DOHH2 (cell line): ENCODE measurements around the gene CCN5.

Experiments used
- H3F3A ChIP-seq: fragments of 200-600 bp; sonication (generic), shearing (Covaris generic); 2 replicates; pipeline ENCODE4 v1.6.0; 2016; ENCODE audit warnings: antibody characterized with exemption, mild to moderate bottlenecking; ENCODE audit not compliant: control insufficient read depth, insufficient read depth
- H3K27ac ChIP-seq: fragments of 200-600 bp; sonication (generic); 2 replicates; pipeline ENCODE4 v1.5.1; 2014; ENCODE audit warnings: low read depth, mild to moderate bottlenecking, low read length, moderate library complexity
- H3K27me3 ChIP-seq: fragments of 200-600 bp; sonication (generic); 2 replicates; pipeline ENCODE4 v1.6.1; 2014; ENCODE audit warnings: mild to moderate bottlenecking, low read length, mixed read lengths; ENCODE audit not compliant: control insufficient read depth
- H3K36me3 ChIP-seq: fragments of 200-600 bp; sonication (generic); 2 replicates; pipeline ENCODE4 v1.6.1; 2014; ENCODE audit warnings: mild to moderate bottlenecking, low read length, moderate library complexity, mixed read lengths; ENCODE audit not compliant: control insufficient read depth
- H3K4me1 ChIP-seq: fragments of 200-600 bp; sonication (generic); 2 replicates; pipeline ENCODE4 v1.6.1; 2014; ENCODE audit warnings: mild to moderate bottlenecking, low read length, mixed read lengths; ENCODE audit not compliant: control insufficient read depth
- H3K4me2 ChIP-seq: fragments of 200-600 bp; sonication (generic); 2 replicates; pipeline ENCODE4 v1.6.0; 2014; ENCODE audit warnings: mild to moderate bottlenecking, low read length, moderate library complexity
- H3K4me3 ChIP-seq: fragments of 200-600 bp; sonication (generic); 2 replicates; pipeline ENCODE4 v1.5.1; 2014; ENCODE audit warnings: mild to moderate bottlenecking, low read length, mixed read lengths
- H3K79me2 ChIP-seq: fragments of 200-600 bp; sonication (generic); 2 replicates; pipeline ENCODE4 v1.6.1; 2014; ENCODE audit warnings: mild to moderate bottlenecking, low read length, mixed read lengths; ENCODE audit not compliant: control insufficient read depth
- H3K9me2 ChIP-seq: fragments of 200-600 bp; sonication (generic); replicated peaks from 2 replicates; pipeline ENCODE4 v1.6.1; 2014; ENCODE audit warnings: mild to moderate bottlenecking, low read length, mixed read lengths; ENCODE audit not compliant: control insufficient read depth
- H3K9me3 ChIP-seq: fragments of 200-600 bp; sonication (generic); 2 replicates; pipeline ENCODE4 v1.6.1; 2014; ENCODE audit warnings: antibody characterized with exemption, low read length, mixed read lengths; ENCODE audit not compliant: control insufficient read depth, insufficient read depth
- H4K20me1 ChIP-seq: fragments of 200-600 bp; sonication (generic); 2 replicates; pipeline ENCODE4 v1.6.0; 2014; ENCODE audit warnings: low read depth, mild to moderate bottlenecking, antibody characterized with exemption, low read length, moderate library complexity; ENCODE audit not compliant: control insufficient read depth, insufficient read depth
- EZH2phosphoT487 ChIP-seq: fragments of 200-600 bp; sonication (generic); IDR thresholded peaks from 2 replicates; pipeline ENCODE4 v1.6.1; 2017; ENCODE audit warnings: borderline replicate concordance, mild to moderate bottlenecking, antibody characterized with exemption, low read length, moderate library complexity, mixed read lengths
- TF ChIP-seq, protein P1 (sequence below): fragments of 200-600 bp; sonication (generic); IDR thresholded peaks from one replicate; pipeline ENCODE4 v1.5.1; 2014; ENCODE audit warnings: antibody characterized with exemption, mild to moderate bottlenecking, low read depth, low read length; ENCODE audit not compliant: poor library complexity, severe bottlenecking

CCN5 gene

GRCh38 chr20:44768256-44768655 lies 53.1 kb downstream of the CCN5 start:
- no peaks in the 10 kb centered on the region for H3K9me3 ChIP-seq
- H3K36me3 ChIP-seq: no peaks in the 10 kb centered on the region
- H3F3A ChIP-seq: peaks cover 3% of the 10 kb centered on the region; the same call in 1 of the 2 replicates
- no peak overlapping the region for H3K27ac ChIP-seq
- no peak overlapping the region for H3K4me2 ChIP-seq
- no peaks in the 10 kb centered on the region for H3K79me2 ChIP-seq
- no peaks in the 10 kb centered on the region; the same call in 1 of the 2 replicates for H3K27me3 ChIP-seq
- no peaks in the 10 kb centered on the region for H4K20me1 ChIP-seq
- TF ChIP-seq, protein P1, sequence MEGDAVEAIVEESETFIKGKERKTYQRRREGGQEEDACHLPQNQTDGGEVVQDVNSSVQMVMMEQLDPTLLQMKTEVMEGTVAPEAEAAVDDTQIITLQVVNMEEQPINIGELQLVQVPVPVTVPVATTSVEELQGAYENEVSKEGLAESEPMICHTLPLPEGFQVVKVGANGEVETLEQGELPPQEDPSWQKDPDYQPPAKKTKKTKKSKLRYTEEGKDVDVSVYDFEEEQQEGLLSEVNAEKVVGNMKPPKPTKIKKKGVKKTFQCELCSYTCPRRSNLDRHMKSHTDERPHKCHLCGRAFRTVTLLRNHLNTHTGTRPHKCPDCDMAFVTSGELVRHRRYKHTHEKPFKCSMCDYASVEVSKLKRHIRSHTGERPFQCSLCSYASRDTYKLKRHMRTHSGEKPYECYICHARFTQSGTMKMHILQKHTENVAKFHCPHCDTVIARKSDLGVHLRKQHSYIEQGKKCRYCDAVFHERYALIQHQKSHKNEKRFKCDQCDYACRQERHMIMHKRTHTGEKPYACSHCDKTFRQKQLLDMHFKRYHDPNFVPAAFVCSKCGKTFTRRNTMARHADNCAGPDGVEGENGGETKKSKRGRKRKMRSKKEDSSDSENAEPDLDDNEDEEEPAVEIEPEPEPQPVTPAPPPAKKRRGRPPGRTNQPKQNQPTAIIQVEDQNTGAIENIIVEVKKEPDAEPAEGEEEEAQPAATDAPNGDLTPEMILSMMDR: no peak
- TF ChIP-seq EZH2phosphoT487: no peak
- peaks cover 22% of the 10 kb centered on the region for H3K4me1 ChIP-seq
- no peaks in the 10 kb centered on the region for H3K9me2 ChIP-seq
- H3K4me3 ChIP-seq: no peak overlapping the region

GRCh38 chr20:44768854-44769480 lies 53.8 kb downstream of the CCN5 start:
- TF ChIP-seq EZH2phosphoT487: no peak
- TF ChIP-seq, protein P1: no peak
- Histone ChIP-seq H3K4me3 (no peak overlapping the region), H3K27me3 (no peaks in the 10 kb centered on the region; the same call in 1 of the 2 replicates), H3K4me1 (peaks cover 22% of the 10 kb centered on the region), H3K9me2 (no peaks in the 10 kb centered on the region), H3F3A (peaks cover 3% of the 10 kb centered on the region; the same call in 1 of the 2 replicates), H3K27ac (no peak overlapping the region), H4K20me1 (no peaks in the 10 kb centered on the region), H3K4me2 (peak overlapping the region; percentile 27), H3K79me2 (no peaks in the 10 kb centered on the region), H3K9me3 (no peaks in the 10 kb centered on the region), H3K36me3 (no peaks in the 10 kb centered on the region)

- no peaks in the 10 kb centered on the region; the same call in 1 of the 2 replicates for H3K27me3 ChIP-seq
- peak overlapping the region; percentile 27 for H3K4me2 ChIP-seq
Measured at GRCh38 chr20:44769481-44769863, 54.3 kb downstream of the CCN5 start.

More at GRCh38 chr20:44769481-44769863, 54.3 kb downstream of the CCN5 start:
- Histone ChIP-seq H3K9me3 (no peaks in the 10 kb centered on the region), H3K4me1 (peaks cover 22% of the 10 kb centered on the region), H3K4me3 (no peak overlapping the region), H3K27ac (no peak overlapping the region), H3K9me2 (no peaks in the 10 kb centered on the region), H3F3A (peaks cover 3% of the 10 kb centered on the region; the same call in 1 of the 2 replicates), H4K20me1 (no peaks in the 10 kb centered on the region), H3K36me3 (no peaks in the 10 kb centered on the region), H3K79me2 (no peaks in the 10 kb centered on the region)
- TF ChIP-seq EZH2phosphoT487: no peak
- TF ChIP-seq, protein P1: no peak
